ENCODE measurements around the gene SLC12A4.

DNA sequence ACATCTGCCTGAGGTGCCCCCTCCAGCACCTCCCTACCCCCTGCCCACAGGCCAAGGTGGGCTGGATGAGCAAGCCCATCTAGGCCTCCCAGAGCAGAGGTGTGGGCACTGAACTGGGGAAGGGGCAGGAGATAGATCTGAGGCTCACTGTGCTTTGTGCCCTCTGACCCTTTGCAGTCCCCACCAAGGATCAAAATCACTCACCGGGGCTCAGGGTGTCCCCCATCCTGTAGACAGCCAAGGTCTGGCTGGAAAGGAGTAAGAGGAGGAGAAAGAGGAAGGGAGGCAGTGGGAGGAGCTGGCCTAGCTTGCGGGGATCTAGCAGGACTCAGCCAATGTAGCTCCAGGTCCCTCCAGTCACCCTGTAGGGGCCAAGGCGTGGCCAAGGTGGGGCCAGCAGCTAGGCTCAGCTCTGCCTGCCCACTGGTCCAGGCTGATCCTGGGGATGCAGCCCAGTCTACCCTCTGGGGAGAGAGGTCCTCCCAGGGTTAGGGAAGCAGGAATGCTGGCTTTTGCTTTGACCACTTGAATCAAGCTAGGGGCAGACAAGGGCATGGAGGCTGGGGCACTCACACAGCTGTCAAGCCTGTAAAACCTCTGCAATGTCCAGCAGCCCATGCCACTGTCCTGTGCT, 1.8 kb downstream of the SLC12A4 start:
- TF ChIP-seq CTCF (conservative IDR thresholded peaks at IDR 0.05; ENCODE audit: low read depth in 2 of 2) (no peak), POLR2AphosphoS5 (IDR thresholded peaks at IDR 0.05; ENCODE audit: low read depth) (peak; percentile 43; the same call in 1 of the 2 replicates), EZH2 (IDR thresholded peaks at IDR 0.05; ENCODE audit: low read depth, unreplicated experiment) (no peak), JUNB (IDR thresholded peaks at IDR 0.05; ENCODE audit: unreplicated experiment) (no peak), CREB1 (CRISPR knock-in tag; IDR thresholded peaks at IDR 0.05; ENCODE audit: low read depth) (no peak), EZH2phosphoT487 (IDR thresholded peaks at IDR 0.05; ENCODE audit: unreplicated experiment) (no peak), STAT1 (IDR thresholded peaks at IDR 0.05; ENCODE audit: unreplicated experiment) (no peak), ETS1 (IDR thresholded peaks at IDR 0.05) (no peak)
- TF ChIP-seq, protein P1, sequence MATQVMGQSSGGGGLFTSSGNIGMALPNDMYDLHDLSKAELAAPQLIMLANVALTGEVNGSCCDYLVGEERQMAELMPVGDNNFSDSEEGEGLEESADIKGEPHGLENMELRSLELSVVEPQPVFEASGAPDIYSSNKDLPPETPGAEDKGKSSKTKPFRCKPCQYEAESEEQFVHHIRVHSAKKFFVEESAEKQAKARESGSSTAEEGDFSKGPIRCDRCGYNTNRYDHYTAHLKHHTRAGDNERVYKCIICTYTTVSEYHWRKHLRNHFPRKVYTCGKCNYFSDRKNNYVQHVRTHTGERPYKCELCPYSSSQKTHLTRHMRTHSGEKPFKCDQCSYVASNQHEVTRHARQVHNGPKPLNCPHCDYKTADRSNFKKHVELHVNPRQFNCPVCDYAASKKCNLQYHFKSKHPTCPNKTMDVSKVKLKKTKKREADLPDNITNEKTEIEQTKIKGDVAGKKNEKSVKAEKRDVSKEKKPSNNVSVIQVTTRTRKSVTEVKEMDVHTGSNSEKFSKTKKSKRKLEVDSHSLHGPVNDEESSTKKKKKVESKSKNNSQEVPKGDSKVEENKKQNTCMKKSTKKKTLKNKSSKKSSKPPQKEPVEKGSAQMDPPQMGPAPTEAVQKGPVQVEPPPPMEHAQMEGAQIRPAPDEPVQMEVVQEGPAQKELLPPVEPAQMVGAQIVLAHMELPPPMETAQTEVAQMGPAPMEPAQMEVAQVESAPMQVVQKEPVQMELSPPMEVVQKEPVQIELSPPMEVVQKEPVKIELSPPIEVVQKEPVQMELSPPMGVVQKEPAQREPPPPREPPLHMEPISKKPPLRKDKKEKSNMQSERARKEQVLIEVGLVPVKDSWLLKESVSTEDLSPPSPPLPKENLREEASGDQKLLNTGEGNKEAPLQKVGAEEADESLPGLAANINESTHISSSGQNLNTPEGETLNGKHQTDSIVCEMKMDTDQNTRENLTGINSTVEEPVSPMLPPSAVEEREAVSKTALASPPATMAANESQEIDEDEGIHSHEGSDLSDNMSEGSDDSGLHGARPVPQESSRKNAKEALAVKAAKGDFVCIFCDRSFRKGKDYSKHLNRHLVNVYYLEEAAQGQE (IDR thresholded peaks at IDR 0.05; ENCODE audit: unreplicated experiment): no peak
